Endothelial cell of umbilical vein (primary cell): ENCODE measurements around the gene SGF29. TPM values are rescaled to one million over a fixed set of nuclear protein-coding genes. Genes with fewer than 3 reads are reported as not detected.

ENCODE experiments used
- BruUV-seq: library from RNA; stranded (reverse); fragments of 400-500 nt; replicated peaks from 2 replicates; lab custom pipeline; 2021; lab: Mats Ljungman, UMichigan
- CTCF ChIA-PET: fragments of 300-600, 350-600 bp; sonication (Branson Sonifier 250); formaldehyde crosslinking; loops from one replicate; lab custom pipeline; 2021; ENCODE audit warnings: antibody characterized with exemption, inconsistent platforms; lab: Charles Lee
- POLR2A ChIA-PET: fragments of 300-600, 350-600 bp; sonication (Branson Sonifier 250); formaldehyde crosslinking; loops from one replicate; lab custom pipeline; 2021; ENCODE audit warnings: antibody characterized with exemption, inconsistent platforms; lab: Charles Lee
- DNase-seq: peaks from one replicate; pipeline ENCODE4 v3.0.0-alpha.2; 2011; ENCODE audit warnings: low read depth, low spot score
- FAIRE-seq: peaks from 2 replicates; lab custom pipeline; 2011; peaks lifted over from hg19 to GRCh38; lab: Jason Lieb, UNC
- H2AFZ ChIP-seq: 2 replicates; pipeline ENCODE4 v1.6.0; 2012; ENCODE audit warnings: low read depth, low read length, control low read depth, inconsistent platforms
- H3K27ac ChIP-seq: 2 replicates; pipeline ENCODE4 v1.5.1; 2011; ENCODE audit warnings: low read depth, mild to moderate bottlenecking, control low read depth, low read length, moderate library complexity; ENCODE audit not compliant: insufficient read depth
- H3K27me3 ChIP-seq, 2 experiments: 2 replicates each; pipeline versions ENCODE4 v1.6.0 to v1.6.1; 2011; ENCODE audit warnings: low read length in 2 of 2, mixed read lengths in 1 of 2; ENCODE audit not compliant: control insufficient read depth in 2 of 2, insufficient read depth in 2 of 2
- H3K36me3 ChIP-seq, 2 experiments: 2 replicates in 1 of 2; 3 replicates in 1 of 2; pipeline ENCODE4 v1.5.1; 2011; ENCODE audit warnings: low read length in 2 of 2, mild to moderate bottlenecking in 1 of 2, moderate library complexity in 1 of 2; ENCODE audit not compliant: control insufficient read depth in 2 of 2, insufficient read depth in 2 of 2; ENCODE audit errors: extremely low read depth in 1 of 2
- H3K4me1 ChIP-seq: 3 replicates; pipeline ENCODE4 v1.5.1; 2011; ENCODE audit warnings: mild to moderate bottlenecking, low read length; ENCODE audit not compliant: control insufficient read depth, insufficient read depth; ENCODE audit errors: extremely low read depth
- H3K4me2 ChIP-seq: 2 replicates; pipeline ENCODE4 v1.6.1; 2011; ENCODE audit warnings: low read length, control low read depth, mixed read lengths; ENCODE audit not compliant: insufficient read depth
- H3K4me3 ChIP-seq, 3 experiments: fragments of 200-600 bp in 1 of 3; sonication (generic), shearing (Covaris generic) in 1 of 3; replicated peaks in 1 of 3; 2 replicates each; pipeline ENCODE4 v1.5.1; 2011 to 2016; ENCODE audit warnings: control low read depth in 3 of 3, low read length in 3 of 3, mild to moderate bottlenecking in 2 of 3, inconsistent platforms in 1 of 3, low read depth in 1 of 3, moderate library complexity in 1 of 3; ENCODE audit not compliant: insufficient read depth in 1 of 3
- H3K79me2 ChIP-seq: 2 replicates; pipeline ENCODE4 v1.6.0; 2012; ENCODE audit warnings: low read length, inconsistent platforms; ENCODE audit not compliant: control insufficient read depth, insufficient read depth
- H3K9ac ChIP-seq: replicated peaks from 2 replicates; pipeline ENCODE3; 2011; ENCODE audit warnings: low read length, control low read depth; ENCODE audit not compliant: insufficient read depth; ENCODE audit errors: extremely low read depth
- H3K9me1 ChIP-seq: replicated peaks from 3 replicates; pipeline ENCODE4 v1.6.0; 2011; ENCODE audit warnings: mild to moderate bottlenecking, low read length; ENCODE audit not compliant: control insufficient read depth, insufficient read depth; ENCODE audit errors: extremely low read depth
- H3K9me3 ChIP-seq: replicated peaks from 2 replicates; pipeline ENCODE4 v1.5.1; 2012; ENCODE audit warnings: low read length, inconsistent platforms; ENCODE audit not compliant: control insufficient read depth, insufficient read depth
- H4K20me1 ChIP-seq: replicated peaks from 2 replicates; pipeline ENCODE3; 2011; ENCODE audit warnings: mild to moderate bottlenecking, low read length; ENCODE audit not compliant: control insufficient read depth, insufficient read depth; ENCODE audit errors: extremely low read depth
- EZH2 ChIP-seq: IDR thresholded peaks from 2 replicates; pipeline ENCODE4 v1.6.1; 2012; ENCODE audit warnings: borderline replicate concordance, low read depth, mild to moderate bottlenecking, moderate library complexity, low read length, inconsistent platforms; ENCODE audit not compliant: severe bottlenecking
- FOS ChIP-seq: IDR thresholded peaks from 2 replicates; pipeline ENCODE4 v1.6.1; 2011; ENCODE audit warnings: mild to moderate bottlenecking, low read length, moderate library complexity, borderline replicate concordance; ENCODE audit not compliant: insufficient read depth
- GATA2 ChIP-seq: IDR thresholded peaks from 2 replicates; pipeline ENCODE4 v1.7.0; 2011; ENCODE audit warnings: low read depth, mild to moderate bottlenecking, moderate library complexity, mixed read lengths, low read length; ENCODE audit not compliant: insufficient read length, insufficient read depth
- JUN ChIP-seq: IDR thresholded peaks from 2 replicates; pipeline ENCODE4 v1.6.1; 2011; ENCODE audit warnings: borderline replicate concordance, low read depth; ENCODE audit not compliant: insufficient read length, insufficient read depth
- MYC ChIP-seq: IDR thresholded peaks from one replicate; pipeline ENCODE4 v1.6.1; 2011; ENCODE audit warnings: mild to moderate bottlenecking, low read depth, low read length
- POLR2A ChIP-seq: IDR thresholded peaks from 2 replicates; pipeline ENCODE4 v1.6.1; 2012; ENCODE audit warnings: low read depth, mild to moderate bottlenecking, control low read depth, low read length
- POLR2AphosphoS5 ChIP-seq: IDR thresholded peaks from 2 replicates; pipeline ENCODE4 v1.6.1; 2012; ENCODE audit warnings: low read depth, mild to moderate bottlenecking, control low read depth, low read length, moderate library complexity; ENCODE audit not compliant: insufficient read depth
- dilution Hi-C: fragments of 300-500 bp; cut with MboI; formaldehyde crosslinking; loops from one replicate; pipeline ENCODE4 v1.15.0; 2019; ENCODE audit warnings: low sequenced_read_pairs; ENCODE audit not compliant: extremely low pct_ligation_motif_present
- intact Hi-C: fragments of 100-400 bp; cut with micrococcal nuclease; formaldehyde crosslinking; loops from one replicate; pipeline ENCODE4 v1.10.0; 2022
- polyA plus RNA-seq, 4 experiments: library from polyadenylated mRNA; depleted of rRNA in 3 of 4; stranded (reverse) in 3 of 4; unstranded in 1 of 4; fragments of >200 nt; gene quantifications; 2 replicates each; pipeline versions ENCODE4 v1.2.1 to v1.2.3, GENCODE V29; 2011 to 2012; ENCODE audit warnings: missing spikeins in 1 of 4
- total RNA-seq: library from RNA; stranded (reverse); gene quantifications from 2 replicates; pipeline ENCODE4 v1.2.3, GENCODE V29; 2021
- TF ChIP-seq, protein P1 (sequence below): IDR thresholded peaks from 2 replicates; pipeline ENCODE4 v1.6.1; 2011; ENCODE audit not compliant: insufficient read depth, insufficient read length
- TF ChIP-seq, protein P2 (sequence below), 2 donors: IDR thresholded peaks; 1 replicate in 1 of 2; 2 replicates in 1 of 2; pipeline ENCODE4 v1.5.1; 2011; ENCODE audit warnings: low read length in 2 of 2, mild to moderate bottlenecking in 2 of 2, moderate library complexity in 2 of 2, control low read depth in 1 of 2, inconsistent platforms in 1 of 2, low read depth in 1 of 2; ENCODE audit not compliant: insufficient read depth in 1 of 2; ENCODE audit errors: extremely low read depth in 1 of 2

The SGF29 gene
- total and polyA plus RNA-seq, 2 donors (not counting 3 experiments of a cell fraction or from before 2014, with no cell fraction given) = 3.4 to 12.0 TPM

DNA sequence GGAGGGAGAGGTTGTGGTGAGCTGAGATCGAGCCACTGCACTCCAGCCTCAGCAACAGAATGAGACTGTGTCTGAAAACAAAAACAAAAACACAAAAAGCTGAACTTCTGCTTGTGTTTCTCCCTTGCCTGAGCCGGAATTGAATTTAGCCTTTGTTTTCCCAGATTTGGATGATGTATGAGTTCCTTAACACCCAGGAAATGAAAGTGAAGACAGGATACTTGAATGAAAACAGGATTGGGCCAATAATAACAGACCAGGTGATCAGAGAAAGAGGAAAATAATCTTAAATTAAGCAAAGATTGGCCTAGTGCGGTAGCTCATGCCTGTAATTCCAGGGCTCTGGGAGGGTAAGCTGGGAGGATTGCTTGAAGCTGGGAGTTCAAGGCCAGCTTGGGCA, 13.4 kb upstream of the SGF29 start:
- H2AFZ ChIP-seq = no peak overlapping the region
- no peaks in the 10 kb centered on the region for H3K36me3 ChIP-seq
- POLR2A ChIA-PET = no interaction called here
- no peak overlapping the region for H3K27ac ChIP-seq
- no peak for FAIRE-seq
- no peak overlapping the region for H3K4me3 ChIP-seq
- BruUV-seq = no TSS peak
- H3K79me2 ChIP-seq = no peaks in the 10 kb centered on the region
- intact Hi-C loops (no loop called here), dilution Hi-C loops (no loop called here)
- CTCF ChIA-PET = interaction anchor here (1.2 to 1.3 kb wide), 2 partner anchors 19 to 37 kb away, joined by 3 read pairs; no protein-coding TSS in a partner anchor
- H3K4me1 ChIP-seq = no peaks in the 10 kb centered on the region
- no peaks in the 10 kb centered on the region for H4K20me1 ChIP-seq
- no peak overlapping the region for H3K9ac ChIP-seq
- TF ChIP-seq GATA2 = no peak
- TF ChIP-seq, protein P1, sequence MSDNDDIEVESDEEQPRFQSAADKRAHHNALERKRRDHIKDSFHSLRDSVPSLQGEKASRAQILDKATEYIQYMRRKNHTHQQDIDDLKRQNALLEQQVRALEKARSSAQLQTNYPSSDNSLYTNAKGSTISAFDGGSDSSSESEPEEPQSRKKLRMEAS = no peak
- TF ChIP-seq MYC = no peak
- TF ChIP-seq POLR2AphosphoS5 = no peak
- TF ChIP-seq JUN = no peak
- TF ChIP-seq, protein P2, sequence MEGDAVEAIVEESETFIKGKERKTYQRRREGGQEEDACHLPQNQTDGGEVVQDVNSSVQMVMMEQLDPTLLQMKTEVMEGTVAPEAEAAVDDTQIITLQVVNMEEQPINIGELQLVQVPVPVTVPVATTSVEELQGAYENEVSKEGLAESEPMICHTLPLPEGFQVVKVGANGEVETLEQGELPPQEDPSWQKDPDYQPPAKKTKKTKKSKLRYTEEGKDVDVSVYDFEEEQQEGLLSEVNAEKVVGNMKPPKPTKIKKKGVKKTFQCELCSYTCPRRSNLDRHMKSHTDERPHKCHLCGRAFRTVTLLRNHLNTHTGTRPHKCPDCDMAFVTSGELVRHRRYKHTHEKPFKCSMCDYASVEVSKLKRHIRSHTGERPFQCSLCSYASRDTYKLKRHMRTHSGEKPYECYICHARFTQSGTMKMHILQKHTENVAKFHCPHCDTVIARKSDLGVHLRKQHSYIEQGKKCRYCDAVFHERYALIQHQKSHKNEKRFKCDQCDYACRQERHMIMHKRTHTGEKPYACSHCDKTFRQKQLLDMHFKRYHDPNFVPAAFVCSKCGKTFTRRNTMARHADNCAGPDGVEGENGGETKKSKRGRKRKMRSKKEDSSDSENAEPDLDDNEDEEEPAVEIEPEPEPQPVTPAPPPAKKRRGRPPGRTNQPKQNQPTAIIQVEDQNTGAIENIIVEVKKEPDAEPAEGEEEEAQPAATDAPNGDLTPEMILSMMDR (IDR thresholded peaks at IDR 0.05; ENCODE audit: extremely low read depth in 1 of 2, insufficient read depth in 1 of 2, low read depth in 1 of 2, low read length in 2 of 2) = no peak
- TF ChIP-seq POLR2A = no peak
- no peak for TF ChIP-seq EZH2
- TF ChIP-seq FOS = no peak
- no peak for DNase-seq
- no peaks in the 10 kb centered on the region for H3K9me3 ChIP-seq
- H3K4me2 ChIP-seq = no peak overlapping the region
- H3K9me1 ChIP-seq = no peaks in the 10 kb centered on the region
- H3K27me3 ChIP-seq = no peaks in the 10 kb centered on the region
